ENCODE measurements around the gene WBP2NL. TPM values are rescaled to one million over a fixed set of nuclear protein-coding genes. Genes with fewer than 3 reads are reported as not detected.

WBP2NL gene
- polyA plus RNA-seq, 1 experiment = 0.22 TPM

DNA sequence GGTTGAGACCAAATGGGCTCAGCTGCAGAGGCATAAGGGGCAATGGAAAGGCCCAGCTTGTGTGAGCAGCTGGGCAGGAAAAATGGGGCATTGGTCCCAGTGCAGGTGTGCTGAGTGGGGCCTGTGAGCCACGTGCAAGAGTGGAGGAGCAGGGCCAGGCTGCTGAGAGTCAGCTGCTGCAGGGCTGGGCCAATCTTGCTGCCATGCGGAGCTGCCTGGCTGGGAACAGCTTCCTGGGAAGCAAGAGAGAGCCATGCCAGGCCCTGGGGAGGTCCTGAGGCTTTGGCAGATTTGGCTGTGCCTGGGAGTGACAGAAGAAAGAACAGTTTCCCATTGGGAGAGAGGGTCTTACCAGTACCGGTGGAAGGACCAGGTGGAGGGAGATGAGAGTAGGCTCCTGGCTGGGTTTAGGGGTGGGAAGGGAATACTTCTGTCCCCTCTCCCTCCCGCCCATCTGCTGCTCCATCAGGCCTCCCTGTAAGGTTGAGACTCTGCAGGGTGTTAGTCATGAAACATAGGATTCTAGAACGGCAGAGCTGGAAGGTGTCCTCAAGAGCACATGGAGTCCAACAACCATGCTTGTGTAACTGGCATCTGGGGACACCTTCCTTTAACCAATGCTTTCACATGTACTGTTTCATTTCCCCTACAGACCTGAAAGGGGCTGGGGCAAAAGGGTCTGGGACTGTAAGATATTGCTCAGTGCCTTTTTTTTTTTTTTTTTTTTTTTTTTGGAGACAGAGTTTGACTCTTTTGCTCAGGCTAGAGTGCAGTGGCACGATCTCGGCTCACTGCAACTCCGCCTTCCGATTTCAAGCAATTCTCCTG lies 19.0 kb upstream of the WBP2NL start:
- ChIA-PET POLR2A (no interaction called here), CTCF (interaction anchor here (0.7 to 1.5 kb wide), 2 partner anchors 9 to 161 kb away, joined by 3 to 5 read pairs; no protein-coding TSS in a partner anchor)
- Histone ChIP-seq H3K4me3 (ENCODE audit: low read depth, low read length) (no peak overlapping the region), H3K27me3 (ENCODE audit: control insufficient read depth, insufficient read depth, low read length) (peaks cover 34% of the 10 kb centered on the region), H3K36me3 (ENCODE audit: control insufficient read depth, insufficient read depth, low read length) (no peaks in the 10 kb centered on the region)
- TF ChIP-seq, protein P1, sequence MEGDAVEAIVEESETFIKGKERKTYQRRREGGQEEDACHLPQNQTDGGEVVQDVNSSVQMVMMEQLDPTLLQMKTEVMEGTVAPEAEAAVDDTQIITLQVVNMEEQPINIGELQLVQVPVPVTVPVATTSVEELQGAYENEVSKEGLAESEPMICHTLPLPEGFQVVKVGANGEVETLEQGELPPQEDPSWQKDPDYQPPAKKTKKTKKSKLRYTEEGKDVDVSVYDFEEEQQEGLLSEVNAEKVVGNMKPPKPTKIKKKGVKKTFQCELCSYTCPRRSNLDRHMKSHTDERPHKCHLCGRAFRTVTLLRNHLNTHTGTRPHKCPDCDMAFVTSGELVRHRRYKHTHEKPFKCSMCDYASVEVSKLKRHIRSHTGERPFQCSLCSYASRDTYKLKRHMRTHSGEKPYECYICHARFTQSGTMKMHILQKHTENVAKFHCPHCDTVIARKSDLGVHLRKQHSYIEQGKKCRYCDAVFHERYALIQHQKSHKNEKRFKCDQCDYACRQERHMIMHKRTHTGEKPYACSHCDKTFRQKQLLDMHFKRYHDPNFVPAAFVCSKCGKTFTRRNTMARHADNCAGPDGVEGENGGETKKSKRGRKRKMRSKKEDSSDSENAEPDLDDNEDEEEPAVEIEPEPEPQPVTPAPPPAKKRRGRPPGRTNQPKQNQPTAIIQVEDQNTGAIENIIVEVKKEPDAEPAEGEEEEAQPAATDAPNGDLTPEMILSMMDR (IDR thresholded peaks at IDR 0.05; ENCODE audit: insufficient read depth, low read depth, low read length) = no peak
- no peak for DNase-seq (ENCODE audit: low read depth)

DNA sequence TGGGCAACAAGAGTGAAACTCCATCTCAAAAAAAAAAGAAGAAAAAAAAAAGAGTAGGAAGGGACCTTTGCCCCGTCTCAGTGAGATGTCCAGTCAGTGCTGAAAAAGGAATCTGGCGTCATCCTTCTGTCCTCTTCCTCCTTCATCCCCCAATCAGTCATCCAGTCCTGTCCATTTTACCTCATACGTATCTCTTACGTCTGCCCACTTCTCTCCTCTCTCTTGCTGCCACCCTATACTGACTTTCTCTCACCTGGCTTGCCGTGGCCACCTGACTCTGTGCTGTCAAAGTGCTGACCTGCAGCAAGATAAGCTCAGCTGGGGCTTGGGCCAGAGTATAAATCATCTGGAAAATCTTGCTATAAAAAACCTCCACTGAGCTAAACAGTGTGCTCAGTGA lies 15.7 kb upstream of the WBP2NL start:
- no peak for DNase-seq (ENCODE audit: low read depth)
- peaks cover 12% of the 10 kb centered on the region for H3K27me3 ChIP-seq (ENCODE audit: control insufficient read depth, insufficient read depth, low read length)
- TF ChIP-seq, protein P1 (IDR thresholded peaks at IDR 0.05; ENCODE audit: insufficient read depth, low read depth, low read length) = no peak
- no peak overlapping the region for H3K4me3 ChIP-seq (ENCODE audit: low read depth, low read length)
- no peaks in the 10 kb centered on the region for H3K36me3 ChIP-seq (ENCODE audit: control insufficient read depth, insufficient read depth, low read length)
- POLR2A ChIA-PET = no interaction called here
- CTCF ChIA-PET = interaction anchor here (0.7 to 0.9 kb wide), 2 partner anchors 9 to 108 kb away, joined by 3 read pairs; no protein-coding TSS in a partner anchor

DNA sequence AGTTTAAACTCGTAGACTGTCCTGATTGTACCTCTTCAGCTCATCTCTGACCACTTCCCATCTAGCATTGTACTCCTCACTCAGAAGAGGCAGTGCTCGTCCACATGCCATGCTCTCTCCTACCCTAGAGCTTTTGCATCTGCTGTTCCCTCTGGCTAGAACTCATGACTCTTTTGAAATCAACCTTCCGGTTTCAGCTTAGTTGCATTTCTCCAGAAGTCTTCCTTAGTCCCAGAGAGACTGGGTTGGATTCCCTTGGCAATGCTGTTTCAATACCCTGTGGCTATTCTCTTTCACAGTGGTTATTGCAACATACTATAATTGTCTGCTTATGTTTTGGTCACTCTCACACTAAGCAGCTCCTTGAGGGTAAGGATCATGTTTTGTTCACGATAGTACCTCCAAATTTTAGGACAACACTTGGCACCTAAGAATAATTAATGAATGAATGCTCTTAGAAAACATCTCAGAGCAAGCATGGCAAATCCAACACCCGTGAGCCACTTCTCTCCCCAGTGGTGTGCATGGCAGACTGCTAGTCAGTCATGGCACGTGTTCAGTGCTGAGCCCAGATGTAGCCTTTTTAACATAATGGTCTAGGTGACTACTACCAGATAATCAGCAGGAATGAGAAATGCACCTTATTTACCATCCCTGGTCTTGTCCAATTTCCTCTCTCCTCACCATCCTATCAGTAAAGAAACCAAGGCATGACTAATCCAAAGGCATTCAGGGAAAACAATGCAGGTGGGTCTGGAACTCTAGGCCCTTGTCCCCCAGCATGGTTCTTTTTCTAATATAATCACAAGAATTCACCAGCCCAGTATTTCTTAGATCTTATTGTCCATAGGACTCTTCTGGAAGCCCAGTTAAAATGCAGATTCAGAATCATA lies 14.8 kb upstream of the WBP2NL start:
- DNase-seq (ENCODE audit: low read depth) = peak; percentile 48
- Histone ChIP-seq H3K4me3 (ENCODE audit: low read depth, low read length) (no peak overlapping the region), H3K36me3 (ENCODE audit: control insufficient read depth, insufficient read depth, low read length) (no peaks in the 10 kb centered on the region), H3K27me3 (ENCODE audit: control insufficient read depth, insufficient read depth, low read length) (peaks cover 6% of the 10 kb centered on the region)
- TF ChIP-seq, protein P1 (IDR thresholded peaks at IDR 0.05; ENCODE audit: insufficient read depth, low read depth, low read length) = no peak
- POLR2A ChIA-PET = no interaction called here
- CTCF ChIA-PET = interaction anchor here (0.7 to 0.9 kb wide), 2 partner anchors 8 to 108 kb away, joined by 3 read pairs; no protein-coding TSS in a partner anchor

DNA sequence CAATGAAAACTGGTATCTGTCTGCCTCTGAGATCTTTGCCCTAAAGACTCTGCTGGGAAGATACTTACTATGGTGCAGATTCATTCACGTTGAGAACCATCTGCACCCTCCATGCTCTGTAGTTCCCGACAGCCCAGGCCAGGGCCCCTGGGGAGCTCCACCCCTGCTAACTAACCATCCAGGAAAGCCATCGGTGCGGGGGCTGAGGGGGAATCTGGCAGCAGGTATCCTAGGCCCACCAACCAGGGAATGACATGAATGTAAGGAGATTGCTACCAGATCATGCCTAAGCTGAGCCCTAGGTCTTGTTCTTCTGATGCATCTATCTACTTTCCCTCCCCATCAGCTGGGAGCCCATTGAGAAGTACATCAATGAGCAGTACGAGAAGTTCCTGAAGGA lies 11.3 kb upstream of the WBP2NL start:
- CTCF ChIA-PET = no interaction called here
- POLR2A ChIA-PET = no interaction called here
- peaks cover 7% of the 10 kb centered on the region for H3K27me3 ChIP-seq (ENCODE audit: control insufficient read depth, insufficient read depth, low read length)
- no peaks in the 10 kb centered on the region for H3K36me3 ChIP-seq (ENCODE audit: control insufficient read depth, insufficient read depth, low read length)
- H3K4me3 ChIP-seq (ENCODE audit: low read depth, low read length) = no peak overlapping the region
- TF ChIP-seq, protein P1 (IDR thresholded peaks at IDR 0.05; ENCODE audit: insufficient read depth, low read depth, low read length) = no peak
- DNase-seq (ENCODE audit: low read depth) = no peak

DNA sequence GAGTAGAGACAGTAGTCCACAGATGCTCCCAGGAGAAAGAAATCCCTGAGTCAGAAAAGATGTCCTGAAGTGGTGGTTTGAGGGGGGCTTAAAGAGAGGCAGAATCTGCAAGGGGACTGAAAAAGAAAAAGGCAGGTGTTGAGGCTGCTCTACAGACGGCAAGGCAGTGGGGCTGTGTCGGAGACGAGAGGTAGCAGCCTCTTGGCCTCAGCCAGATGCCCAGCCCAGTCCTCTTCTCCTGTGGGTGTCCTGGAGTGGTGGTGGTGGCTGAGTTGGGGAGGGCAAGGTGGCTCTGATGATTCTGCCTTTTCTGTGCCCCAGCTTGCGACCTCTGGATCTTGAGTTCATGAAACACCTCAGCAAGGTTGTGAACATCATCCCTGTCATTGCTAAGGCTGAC lies 9.3 kb upstream of the WBP2NL start:
- CTCF ChIA-PET = no interaction called here
- TF ChIP-seq, protein P1 (IDR thresholded peaks at IDR 0.05; ENCODE audit: insufficient read depth, low read depth, low read length) = no peak

More for the DNA sequence above, 9.3 kb upstream of the WBP2NL start:
- H3K36me3 ChIP-seq (ENCODE audit: control insufficient read depth, insufficient read depth, low read length) = no peaks in the 10 kb centered on the region
- H3K27me3 ChIP-seq (ENCODE audit: control insufficient read depth, insufficient read depth, low read length) = peaks cover 9% of the 10 kb centered on the region
- POLR2A ChIA-PET = no interaction called here
- no peak for DNase-seq (ENCODE audit: low read depth)
- H3K4me3 ChIP-seq (ENCODE audit: low read depth, low read length) = no peak overlapping the region

All from BJ (cell line).